CD4-positive, alpha-beta T cell treated with Interleukin-1 beta for 1 hour (primary cell): ENCODE data around the gene PTPRH.

Source experiments
- DNase-seq, 2 donors: peaks; one replicate each; pipeline ENCODE4 v3.0.0-alpha.2; 2020 to 2022

The PTPRH gene

GRCh38 chr19:55208880-55209692 is at the start of gene PTPRH:
Gene PTPRH (minus strand): TSS chr19:55209501. CDS start chr19:55209433, 68 bp downstream.
- no peak for DNase-seq

- DNase-seq: peak; percentile 52 to 60
These were observed 49.2 kb upstream of the PTPRH start for GRCh38 chr19:55258476-55258827.

GRCh38 chr19:55257461-55258420 is 48.4 kb upstream of the PTPRH start:
- no peak for DNase-seq

- DNase-seq: no peak
These were observed 47.5 kb upstream of the PTPRH start for GRCh38 chr19:55256562-55257460.

- DNase-seq: peak; percentile 48 to 56
These were observed 46.5 kb upstream of the PTPRH start for GRCh38 chr19:55255618-55256423.

GRCh38 chr19:55254625-55254977 is 45.3 kb upstream of the PTPRH start:
- DNase-seq: no peak

- DNase-seq: peak; percentile 72 to 73
These were observed 44.7 kb upstream of the PTPRH start for GRCh38 chr19:55253842-55254624.

- DNase-seq: no peak
These were observed 43.7 kb upstream of the PTPRH start for GRCh38 chr19:55252760-55253663.

GRCh38 chr19:55251341-55252081 is 42.2 kb upstream of the PTPRH start:
- peak; percentile 47 to 51 for DNase-seq

- no peak for DNase-seq
These were observed 41.1 kb upstream of the PTPRH start for GRCh38 chr19:55250262-55251036.

- DNase-seq: no peak
These were observed 40.5 kb upstream of the PTPRH start for GRCh38 chr19:55249841-55250240.

GRCh38 chr19:55248704-55249103 is 39.4 kb upstream of the PTPRH start:
- DNase-seq: no peak

- no peak for DNase-seq
These were observed 38.9 kb upstream of the PTPRH start for GRCh38 chr19:55248166-55248675.

GRCh38 chr19:55247621-55248099 is 38.4 kb upstream of the PTPRH start:
- no peak for DNase-seq

- no peak for DNase-seq
These were observed 37.5 kb upstream of the PTPRH start for GRCh38 chr19:55246462-55247451.

GRCh38 chr19:55245236-55245904 is 36.1 kb upstream of the PTPRH start:
- no peak for DNase-seq
